ENCODE data around the gene SPRR2G. TPM values are rescaled to one million over a fixed set of nuclear protein-coding genes. Genes with fewer than 3 reads are reported as not detected.
"Not testable (repeated sequence)": the region's sequence is repeated elsewhere in the genome, so short reads cannot be mapped to it uniquely, and the experiment has no call there.

SPRR2G gene
- polyA plus RNA-seq, 2 of the 4 experiments (the other 2 are of a cell fraction) = not detected

DNA sequence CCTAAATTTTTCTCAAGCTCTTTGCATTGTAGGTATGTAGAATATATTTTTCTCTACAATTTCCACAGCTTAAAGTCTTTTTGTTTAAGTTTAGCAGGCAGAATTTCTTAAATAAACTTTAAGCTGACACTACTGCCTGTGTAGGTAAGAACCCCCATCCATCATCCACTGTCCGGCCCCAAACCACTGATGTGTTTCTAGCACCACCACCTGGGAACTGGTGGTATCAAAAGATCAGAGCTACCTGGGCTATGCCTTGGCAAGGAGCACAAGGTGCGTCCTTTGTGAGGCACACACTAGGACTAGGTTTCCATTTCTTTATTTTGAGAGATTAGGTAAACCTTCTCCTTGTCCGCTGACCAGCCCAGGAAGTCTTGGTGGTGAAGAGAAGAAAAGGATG is 42.0 kb upstream of the SPRR2G start:
- Histone ChIP-seq H3K9me3 (no peaks in the 10 kb centered on the region), H3K27ac (no peak overlapping the region), H3K4me3 (no peak overlapping the region), H3K4me2 (no peak overlapping the region), H3K4me1 (no peaks in the 10 kb centered on the region)
- peak in 1 of 2 experiments; percentile 11 for DNase-seq (ENCODE audit: low read depth in 1 of 2, low spot score in 1 of 2)
- TF ChIP-seq RAD21 (conservative IDR thresholded peaks at IDR 0.05 in 1 of 2, IDR thresholded peaks at IDR 0.05 in 1 of 2) = peak; percentile 28 to 61; a peak in 3 of 5 replicates
- TF ChIP-seq, protein P1, sequence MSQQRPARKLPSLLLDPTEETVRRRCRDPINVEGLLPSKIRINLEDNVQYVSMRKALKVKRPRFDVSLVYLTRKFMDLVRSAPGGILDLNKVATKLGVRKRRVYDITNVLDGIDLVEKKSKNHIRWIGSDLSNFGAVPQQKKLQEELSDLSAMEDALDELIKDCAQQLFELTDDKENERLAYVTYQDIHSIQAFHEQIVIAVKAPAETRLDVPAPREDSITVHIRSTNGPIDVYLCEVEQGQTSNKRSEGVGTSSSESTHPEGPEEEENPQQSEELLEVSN (IDR thresholded peaks at IDR 0.05; ENCODE audit: borderline replicate concordance, low read depth) = no peak
- no peak for FAIRE-seq
- WGBS (ENCODE audit: missing lambda C conversion rate) = 0% methylated on average over 3 of the region's 3 CpGs
- CTCF ChIA-PET = interaction anchor here (0.7 to 3.5 kb wide), 13 partner anchors 9 to 538 kb away, joined by 3 to 31 read pairs (median 3); no protein-coding TSS in a partner anchor
- POLR2A ChIA-PET = no interaction called here
- peak; percentile 55 to 74; a peak in 4 of 6 replicates for ATAC-seq

DNA sequence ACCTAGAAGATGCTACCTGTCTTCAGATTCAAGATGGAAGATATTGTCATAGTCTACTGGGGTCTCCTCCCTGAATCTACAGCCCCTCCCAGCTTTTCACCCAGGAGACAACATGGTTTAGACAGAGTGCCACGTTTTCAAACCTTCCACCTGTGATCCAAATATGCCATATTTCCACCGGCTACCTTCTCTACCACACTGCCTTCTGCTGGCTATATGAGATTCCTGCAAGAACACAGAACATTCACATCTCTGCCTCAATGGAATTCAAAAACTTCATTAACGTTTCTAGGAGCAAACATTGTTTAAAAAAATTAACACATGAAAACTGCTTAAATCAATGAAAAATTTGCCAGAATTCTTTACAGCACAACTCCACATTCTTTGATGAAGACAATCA is 39.7 kb upstream of the SPRR2G start:
- H3K4me2 ChIP-seq = no peak overlapping the region
- H3K27ac ChIP-seq = no peak overlapping the region
- ATAC-seq = no peak
- 4% methylated on average over 3 of the region's 3 CpGs for WGBS (ENCODE audit: missing lambda C conversion rate)
- TF ChIP-seq, protein P2, sequence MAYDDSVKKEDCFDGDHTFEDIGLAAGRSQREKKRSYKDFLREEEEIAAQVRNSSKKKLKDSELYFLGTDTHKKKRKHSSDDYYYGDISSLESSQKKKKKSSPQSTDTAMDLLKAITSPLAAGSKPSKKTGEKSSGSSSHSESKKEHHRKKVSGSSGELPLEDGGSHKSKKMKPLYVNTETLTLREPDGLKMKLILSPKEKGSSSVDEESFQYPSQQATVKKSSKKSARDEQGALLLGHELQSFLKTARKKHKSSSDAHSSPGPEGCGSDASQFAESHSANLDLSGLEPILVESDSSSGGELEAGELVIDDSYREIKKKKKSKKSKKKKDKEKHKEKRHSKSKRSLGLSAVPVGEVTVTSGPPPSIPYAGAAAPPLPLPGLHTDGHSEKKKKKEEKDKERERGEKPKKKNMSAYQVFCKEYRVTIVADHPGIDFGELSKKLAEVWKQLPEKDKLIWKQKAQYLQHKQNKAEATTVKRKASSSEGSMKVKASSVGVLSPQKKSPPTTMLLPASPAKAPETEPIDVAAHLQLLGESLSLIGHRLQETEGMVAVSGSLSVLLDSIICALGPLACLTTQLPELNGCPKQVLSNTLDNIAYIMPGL (CRISPR knock-in tag; IDR thresholded peaks at IDR 0.05; ENCODE audit: borderline replicate concordance) = no peak
- peak in 1 of 2 experiments; percentile 31; a peak in 1 of 5 replicates for TF ChIP-seq RAD21 (conservative IDR thresholded peaks at IDR 0.05 in 1 of 2, IDR thresholded peaks at IDR 0.05 in 1 of 2)
- no peaks in the 10 kb centered on the region for H3K9me3 ChIP-seq
- ChIA-PET POLR2A (no interaction called here), CTCF (interaction anchor here (3.5 kb wide), 1 partner anchor 320 kb away, joined by 31 read pairs; no protein-coding TSS in a partner anchor)
- no peak for DNase-seq (ENCODE audit: low read depth in 1 of 2, low spot score in 1 of 2)
- no peak overlapping the region for H3K4me3 ChIP-seq
- H3K4me1 ChIP-seq = no peaks in the 10 kb centered on the region
- FAIRE-seq = no peak

DNA sequence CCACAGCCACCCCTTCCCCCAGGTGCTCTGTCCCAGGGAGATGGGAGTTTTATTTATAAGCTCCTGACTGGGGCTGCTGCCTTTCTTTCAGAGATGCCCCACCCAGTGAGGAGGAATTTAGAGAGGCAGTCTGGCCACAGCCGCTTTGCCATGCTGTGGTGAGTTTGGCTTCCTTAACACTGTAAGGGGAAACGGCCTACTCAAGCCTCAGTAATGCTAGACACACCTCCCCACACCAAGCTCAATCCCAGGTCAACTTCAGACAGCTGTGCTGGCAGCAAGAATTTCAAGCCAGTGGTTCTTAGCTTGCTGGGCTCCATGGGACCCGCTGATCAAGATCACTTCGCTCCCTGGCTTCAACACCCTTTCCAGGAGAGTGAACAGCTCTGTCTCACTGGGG is 37.6 kb upstream of the SPRR2G start:
- H3K27ac ChIP-seq; H3K4me3 ChIP-seq; H3K9me3 ChIP-seq; DNase-seq (ENCODE audit: low read depth in 1 of 2, low spot score in 1 of 2); FAIRE-seq; POLR2A ChIA-PET; H3K4me1 ChIP-seq; H3K4me2 ChIP-seq; ATAC-seq: not testable (repeated sequence)
- 4% methylated on average over 4 of the region's 4 CpGs for WGBS (ENCODE audit: missing lambda C conversion rate)
- CTCF ChIA-PET = interaction anchor here (0.6 kb wide), 1 partner anchor 286 kb away, joined by 3 read pairs; no protein-coding TSS in a partner anchor

DNA sequence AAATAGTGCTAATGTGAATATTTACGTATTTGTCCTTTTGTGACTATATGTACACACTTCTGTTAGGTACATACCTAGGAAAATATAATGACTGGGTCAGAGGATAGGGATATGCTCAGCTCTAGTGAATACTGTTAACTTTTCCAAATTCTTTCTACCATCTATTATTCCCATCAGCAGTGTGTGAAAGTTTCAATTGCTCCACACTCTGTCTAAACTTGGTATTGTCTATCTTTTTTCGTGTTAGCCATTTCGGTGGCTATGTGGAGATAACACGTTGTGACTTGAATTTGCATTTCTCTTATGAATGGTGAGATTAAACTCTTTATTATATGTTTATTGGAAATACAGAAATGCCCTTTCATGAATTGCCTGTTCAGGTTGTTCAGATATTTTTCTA is 29.9 kb upstream of the SPRR2G start:
- Histone ChIP-seq H3K4me3 (no peak overlapping the region), H3K4me2 (no peak overlapping the region), H3K27ac (no peak overlapping the region), H3K4me1 (no peaks in the 10 kb centered on the region), H3K9me3 (no peaks in the 10 kb centered on the region)
- DNase-seq (ENCODE audit: low read depth in 1 of 2, low spot score in 1 of 2) (no peak), ATAC-seq (no peak), FAIRE-seq (no peak)
- 13% methylated on average over 4 of the region's 4 CpGs for WGBS (ENCODE audit: missing lambda C conversion rate)
- ChIA-PET CTCF (no interaction called here), POLR2A (no interaction called here)
- TF ChIP-seq ESRRA (IDR thresholded peaks at IDR 0.05; ENCODE audit: borderline replicate concordance, low read length) (no peak), RCOR1 (IDR thresholded peaks at IDR 0.05; ENCODE audit: low read depth, low read length) (no peak), FOSL2 (IDR thresholded peaks at IDR 0.05) (no peak), FOSL2 (CRISPR knock-in tag; IDR thresholded peaks at IDR 0.05) (no peak), RFX5 (IDR thresholded peaks at IDR 0.05) (no peak), PHF8 (IDR thresholded peaks at IDR 0.05; ENCODE audit: borderline replicate concordance, low read depth) (no peak), RNF2 (IDR thresholded peaks at IDR 0.05; ENCODE audit: borderline replicate concordance, low read depth) (no peak), ZSCAN20 (CRISPR knock-in tag; IDR thresholded peaks at IDR 0.05) (no peak), MAFK (IDR thresholded peaks at IDR 0.05; ENCODE audit: partially characterized antibody) (no peak), KDM5A (IDR thresholded peaks at IDR 0.05) (no peak), MAZ (IDR thresholded peaks at IDR 0.05; ENCODE audit: borderline replicate concordance, low read depth, low read length) (no peak), TP53 (CRISPR knock-in tag; IDR thresholded peaks at IDR 0.05) (no peak)
- TF ChIP-seq, protein P3, sequence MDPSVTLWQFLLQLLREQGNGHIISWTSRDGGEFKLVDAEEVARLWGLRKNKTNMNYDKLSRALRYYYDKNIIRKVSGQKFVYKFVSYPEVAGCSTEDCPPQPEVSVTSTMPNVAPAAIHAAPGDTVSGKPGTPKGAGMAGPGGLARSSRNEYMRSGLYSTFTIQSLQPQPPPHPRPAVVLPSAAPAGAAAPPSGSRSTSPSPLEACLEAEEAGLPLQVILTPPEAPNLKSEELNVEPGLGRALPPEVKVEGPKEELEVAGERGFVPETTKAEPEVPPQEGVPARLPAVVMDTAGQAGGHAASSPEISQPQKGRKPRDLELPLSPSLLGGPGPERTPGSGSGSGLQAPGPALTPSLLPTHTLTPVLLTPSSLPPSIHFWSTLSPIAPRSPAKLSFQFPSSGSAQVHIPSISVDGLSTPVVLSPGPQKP (IDR thresholded peaks at IDR 0.05; ENCODE audit: low read depth, low read length) = no peak
- TF ChIP-seq, protein P4, sequence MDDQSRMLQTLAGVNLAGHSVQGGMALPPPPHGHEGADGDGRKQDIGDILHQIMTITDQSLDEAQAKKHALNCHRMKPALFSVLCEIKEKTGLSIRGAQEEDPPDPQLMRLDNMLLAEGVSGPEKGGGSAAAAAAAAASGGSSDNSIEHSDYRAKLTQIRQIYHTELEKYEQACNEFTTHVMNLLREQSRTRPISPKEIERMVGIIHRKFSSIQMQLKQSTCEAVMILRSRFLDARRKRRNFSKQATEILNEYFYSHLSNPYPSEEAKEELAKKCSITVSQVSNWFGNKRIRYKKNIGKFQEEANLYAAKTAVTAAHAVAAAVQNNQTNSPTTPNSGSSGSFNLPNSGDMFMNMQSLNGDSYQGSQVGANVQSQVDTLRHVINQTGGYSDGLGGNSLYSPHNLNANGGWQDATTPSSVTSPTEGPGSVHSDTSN (IDR thresholded peaks at IDR 0.05) = no peak
- TF ChIP-seq, protein P5, sequence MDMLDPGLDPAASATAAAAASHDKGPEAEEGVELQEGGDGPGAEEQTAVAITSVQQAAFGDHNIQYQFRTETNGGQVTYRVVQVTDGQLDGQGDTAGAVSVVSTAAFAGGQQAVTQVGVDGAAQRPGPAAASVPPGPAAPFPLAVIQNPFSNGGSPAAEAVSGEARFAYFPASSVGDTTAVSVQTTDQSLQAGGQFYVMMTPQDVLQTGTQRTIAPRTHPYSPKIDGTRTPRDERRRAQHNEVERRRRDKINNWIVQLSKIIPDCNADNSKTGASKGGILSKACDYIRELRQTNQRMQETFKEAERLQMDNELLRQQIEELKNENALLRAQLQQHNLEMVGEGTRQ (IDR thresholded peaks at IDR 0.05) = no peak

Data from A549 (cell line).